GM06990 (cell line): Measurements from ENCODE around the gene SCUBE2.

Experiments
- DNase-seq: peaks from one replicate; pipeline ENCODE4 v3.0.0-alpha.2; 2011; ENCODE audit not compliant: insufficient read length; ENCODE audit errors: extremely low read depth
- H3K27me3 ChIP-seq: replicated peaks from 2 replicates; pipeline ENCODE4 v1.6.0; 2011; ENCODE audit warnings: low read length; ENCODE audit not compliant: control insufficient read depth, insufficient read depth
- H3K36me3 ChIP-seq: 2 replicates; pipeline ENCODE4 v1.5.1; 2011; ENCODE audit warnings: low read length; ENCODE audit not compliant: control insufficient read depth, insufficient read depth
- H3K4me3 ChIP-seq: replicated peaks from 2 replicates; pipeline ENCODE4 v1.5.1; 2011; ENCODE audit warnings: low read depth, mild to moderate bottlenecking, control low read depth, low read length
- CTCF ChIP-seq: IDR thresholded peaks from 2 replicates; pipeline ENCODE4 v1.5.1; 2011; ENCODE audit warnings: low read length, control low read depth, mild to moderate bottlenecking, inconsistent platforms; ENCODE audit not compliant: insufficient read depth, poor library complexity, severe bottlenecking

Gene SCUBE2

GRCh38 chr11:9118277-9118676 lies 26.9 kb upstream of the SCUBE2 start:
- no peak for TF ChIP-seq CTCF
- Histone ChIP-seq H3K4me3 (no peak overlapping the region), H3K27me3 (no peaks in the 10 kb centered on the region), H3K36me3 (no peaks in the 10 kb centered on the region)
- no peak for DNase-seq

- no peaks in the 10 kb centered on the region for H3K27me3 ChIP-seq
- H3K36me3 ChIP-seq = no peaks in the 10 kb centered on the region
- no peak for TF ChIP-seq CTCF
- DNase-seq = no peak
- no peak overlapping the region for H3K4me3 ChIP-seq
Measured at GRCh38 chr11:9112075-9112474, 20.7 kb upstream of the SCUBE2 start.

- Histone ChIP-seq H3K4me3 (no peak overlapping the region), H3K27me3 (no peaks in the 10 kb centered on the region; the same call in 1 of the 2 replicates), H3K36me3 (no peaks in the 10 kb centered on the region)
- no peak for DNase-seq
- no peak for TF ChIP-seq CTCF
Measured at GRCh38 chr11:9109858-9110731, 18.7 kb upstream of the SCUBE2 start.

DNA sequence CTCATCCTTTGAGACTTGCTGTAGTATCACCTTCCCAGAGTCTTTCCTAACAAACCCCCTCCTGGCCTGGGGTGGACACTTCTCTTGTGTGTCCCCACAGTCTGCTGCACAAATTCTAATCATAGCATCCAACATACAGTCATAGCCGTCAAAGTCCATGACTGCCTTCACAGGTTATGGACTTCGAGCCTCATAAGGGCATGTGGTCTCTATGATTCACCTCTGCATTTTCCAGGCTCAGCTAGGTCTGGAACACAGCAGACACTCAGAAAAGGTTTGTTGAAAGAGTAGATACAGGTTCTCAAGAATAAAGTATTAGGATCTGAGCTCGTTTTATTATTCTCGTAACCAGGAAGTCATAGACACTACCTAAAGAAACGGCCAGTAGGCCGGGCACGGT lies 13.2 kb upstream of the SCUBE2 start:
- Histone ChIP-seq H3K27me3 (no peaks in the 10 kb centered on the region; the same call in 1 of the 2 replicates), H3K4me3 (no peak overlapping the region), H3K36me3 (no peaks in the 10 kb centered on the region)
- DNase-seq = no peak
- no peak for TF ChIP-seq CTCF

DNA sequence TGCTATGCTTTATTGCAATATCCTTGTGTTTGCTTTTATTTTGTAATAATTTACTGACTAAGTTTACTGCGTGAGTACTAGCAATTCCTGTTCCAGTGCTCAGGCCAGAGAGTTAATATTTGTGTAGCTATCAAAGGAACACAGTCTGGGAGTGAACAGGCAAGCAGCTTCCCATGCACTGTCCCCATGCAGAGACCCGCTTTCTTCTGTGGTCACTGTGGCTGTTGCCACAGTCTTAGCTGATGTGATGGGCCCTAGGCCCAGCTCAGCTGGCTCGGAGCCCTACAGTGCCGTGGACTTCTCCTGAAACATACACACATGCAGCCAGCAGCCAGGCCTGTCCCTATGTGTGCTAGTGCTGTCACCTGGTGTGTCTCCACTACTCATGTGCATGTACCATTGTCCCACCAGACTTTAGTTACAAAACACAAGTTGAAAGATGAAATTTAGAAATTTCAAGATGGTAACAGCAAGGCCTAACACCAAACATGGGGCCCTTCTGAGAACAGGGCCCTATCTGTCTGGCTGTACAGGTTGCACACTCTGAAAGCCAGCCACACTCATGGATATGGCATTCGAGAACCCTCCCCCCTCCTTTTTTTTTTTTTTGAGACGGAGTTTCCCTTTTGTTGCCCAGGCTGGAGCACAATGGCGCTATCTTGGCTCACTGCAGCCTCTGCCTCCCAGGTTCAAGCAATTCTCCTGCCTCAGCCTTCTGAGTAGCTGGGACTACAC lies 12.3 kb upstream of the SCUBE2 start:
- H3K36me3 ChIP-seq = no peaks in the 10 kb centered on the region
- no peaks in the 10 kb centered on the region; the same call in 1 of the 2 replicates for H3K27me3 ChIP-seq
- no peak for DNase-seq
- H3K4me3 ChIP-seq = no peak overlapping the region
- no peak for TF ChIP-seq CTCF
